ENCODE measurements around the gene RAMACL.

RAMACL gene

GRCh38 chr6:166589786-166590574, 3.5 kb upstream of the RAMACL start:
- Histone ChIP-seq H3K4me1 (ENCODE audit: control insufficient read depth, insufficient read depth, low read length) (no peaks in the 10 kb centered on the region; the same call in 1 of the 2 replicates), H3K4me3 (ENCODE audit: low read depth, low read length) (no peak overlapping the region), H3K27ac (ENCODE audit: extremely low read depth, low read depth, low read length) (no peak overlapping the region), H3K36me3 (ENCODE audit: control insufficient read depth in 2 of 2, insufficient read depth in 1 of 2, low read length in 2 of 2) (no peaks in the 10 kb centered on the region), H3K9me3 (ENCODE audit: control insufficient read depth, insufficient read depth, low read depth, low read length) (no peaks in the 10 kb centered on the region)
- TF ChIP-seq ZNF629 (tag by site-specific recombination; IDR thresholded peaks at IDR 0.05) (no peak), ZNF654 (tag by site-specific recombination; IDR thresholded peaks at IDR 0.05; ENCODE audit: low read depth) (no peak), ZNF76 (tag by site-specific recombination; IDR thresholded peaks at IDR 0.05; ENCODE audit: borderline replicate concordance, low read depth) (no peak), ZNF768 (tag by site-specific recombination; IDR thresholded peaks at IDR 0.05) (no peak), ZNF664 (tag by site-specific recombination; IDR thresholded peaks at IDR 0.05) (no peak), ZFP3 (tag by site-specific recombination; IDR thresholded peaks at IDR 0.05; ENCODE audit: low read depth) (no peak), ZSCAN30 (tag by site-specific recombination; IDR thresholded peaks at IDR 0.05) (no peak), GLI2 (tag by site-specific recombination; IDR thresholded peaks at IDR 0.05; ENCODE audit: borderline replicate concordance, low read depth) (no peak), ZNF354C (tag by site-specific recombination; IDR thresholded peaks at IDR 0.05; ENCODE audit: borderline replicate concordance, low read depth) (no peak), ZBTB26 (tag by site-specific recombination; optimal IDR thresholded peaks at IDR 0.05) (no peak), ZNF132 (tag by site-specific recombination; IDR thresholded peaks at IDR 0.05; ENCODE audit: borderline replicate concordance) (no peak)
- ChIA-PET CTCF (no interaction called here), POLR2A (no interaction called here)

- POLR2A ChIA-PET, result interaction anchor here (1.0 kb wide), 1 partner anchor 38 kb away, joined by 3 read pairs; the partner anchor contains the start of gene RPS6KA2
Observed at GRCh38 chr6:166589337-166589731, 2.9 kb upstream of the RAMACL start.

More at GRCh38 chr6:166589337-166589731, 2.9 kb upstream of the RAMACL start:
- Histone ChIP-seq H3K4me1 (ENCODE audit: control insufficient read depth, insufficient read depth, low read length) (no peaks in the 10 kb centered on the region; the same call in 1 of the 2 replicates), H3K27ac (ENCODE audit: extremely low read depth, low read depth, low read length) (no peak overlapping the region), H3K9me3 (ENCODE audit: control insufficient read depth, insufficient read depth, low read depth, low read length) (no peaks in the 10 kb centered on the region), H3K36me3 (ENCODE audit: control insufficient read depth in 2 of 2, insufficient read depth in 1 of 2, low read length in 2 of 2) (no peaks in the 10 kb centered on the region), H3K4me3 (ENCODE audit: low read depth, low read length) (no peak overlapping the region)
- CTCF ChIA-PET, result no interaction called here
- no peak for TF ChIP-seq ZNF311 (tag by site-specific recombination; IDR thresholded peaks at IDR 0.05; ENCODE audit: borderline replicate concordance)
- no peak for TF ChIP-seq ZNF521 (tag by site-specific recombination; IDR thresholded peaks at IDR 0.05)
- no peak for TF ChIP-seq ZNF221 (tag by site-specific recombination; IDR thresholded peaks at IDR 0.05; ENCODE audit: borderline replicate concordance)
- no peak for TF ChIP-seq ZNF777 (tag by site-specific recombination; IDR thresholded peaks at IDR 0.05; ENCODE audit: borderline replicate concordance)
- no peak for TF ChIP-seq MYNN (tag by site-specific recombination; IDR thresholded peaks at IDR 0.05; ENCODE audit: borderline replicate concordance)
- no peak for TF ChIP-seq ZNF670 (tag by site-specific recombination; IDR thresholded peaks at IDR 0.05; ENCODE audit: low read depth)
- no peak for TF ChIP-seq ZNF426 (tag by site-specific recombination; IDR thresholded peaks at IDR 0.05)
- TF ChIP-seq TCF7L2 (IDR thresholded peaks at IDR 0.05; ENCODE audit: borderline replicate concordance, low read depth, low read length), result no peak
- no peak for TF ChIP-seq ZSCAN18 (tag by site-specific recombination; IDR thresholded peaks at IDR 0.05)
- TF ChIP-seq ZNF791 (tag by site-specific recombination; IDR thresholded peaks at IDR 0.05), result no peak
- no peak for TF ChIP-seq ZNF776 (tag by site-specific recombination; IDR thresholded peaks at IDR 0.05; ENCODE audit: borderline replicate concordance)
- TF ChIP-seq ZNF132 (tag by site-specific recombination; IDR thresholded peaks at IDR 0.05; ENCODE audit: borderline replicate concordance), result no peak
- no peak for TF ChIP-seq ZFP37 (tag by site-specific recombination; IDR thresholded peaks at IDR 0.05)
- TF ChIP-seq ZNF433 (tag by site-specific recombination; IDR thresholded peaks at IDR 0.05; ENCODE audit: low read depth), result no peak
